CD4-positive, alpha-beta T cell treated with Interleukin-17A for 1 hour (primary cell): Measurements from ENCODE around the gene POLR1F.

ENCODE experiments used
- DNase-seq: peaks from one replicate; pipeline ENCODE4 v3.0.0-alpha.2; 2020

Gene POLR1F

DNA sequence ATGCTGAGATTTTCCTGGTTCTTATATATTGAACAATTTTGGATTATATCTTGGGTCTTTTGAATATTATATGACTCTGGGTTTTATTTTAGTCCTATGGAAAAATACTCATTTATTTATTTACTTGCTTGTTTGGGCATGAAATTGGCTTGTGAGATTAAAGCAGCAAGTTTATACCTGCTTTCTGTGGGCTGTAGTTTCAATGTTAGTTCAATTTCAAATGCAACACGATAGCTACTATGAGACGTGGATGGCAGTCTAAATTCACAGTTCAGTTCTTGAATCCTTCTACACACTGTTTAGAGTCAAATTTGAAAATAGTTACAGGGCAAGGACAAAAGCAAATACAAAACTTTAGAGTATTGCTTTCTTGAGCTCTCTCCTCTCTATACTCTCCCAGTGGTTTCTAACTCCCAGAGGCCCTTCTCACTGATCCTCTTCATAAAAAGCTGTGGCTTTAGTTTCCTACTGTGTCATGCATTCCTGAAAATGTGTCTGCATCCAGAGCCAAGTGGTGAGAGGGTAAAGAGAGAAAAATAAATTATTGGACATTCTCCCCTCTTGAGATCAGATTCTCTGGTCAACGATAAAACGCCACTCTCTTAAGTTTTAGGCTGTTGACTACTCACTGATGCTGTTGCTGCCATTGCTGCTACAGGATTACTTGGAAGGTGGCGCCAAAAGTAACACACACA lies 34.4 kb downstream of the POLR1F start:
- no peak for DNase-seq

DNA sequence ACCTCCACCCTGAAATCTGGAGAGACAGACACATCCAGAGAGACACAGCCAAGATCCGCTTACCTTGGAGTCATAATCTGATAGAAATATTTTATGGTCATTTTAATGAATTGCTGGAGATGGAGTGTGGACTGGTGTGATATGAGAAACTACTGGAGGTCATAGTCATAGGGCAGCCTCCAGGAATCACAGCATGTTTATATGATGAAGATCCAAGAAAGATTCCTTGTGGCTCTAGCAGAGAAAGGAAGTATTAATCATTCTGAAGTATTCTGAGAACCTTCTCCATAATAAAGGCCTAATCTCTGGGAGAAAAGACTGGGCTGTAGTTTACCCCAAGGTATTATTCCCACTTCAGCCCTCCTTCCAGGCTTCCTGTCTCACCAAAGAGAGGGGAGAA lies 38.0 kb downstream of the POLR1F start:
- no peak for DNase-seq

DNA sequence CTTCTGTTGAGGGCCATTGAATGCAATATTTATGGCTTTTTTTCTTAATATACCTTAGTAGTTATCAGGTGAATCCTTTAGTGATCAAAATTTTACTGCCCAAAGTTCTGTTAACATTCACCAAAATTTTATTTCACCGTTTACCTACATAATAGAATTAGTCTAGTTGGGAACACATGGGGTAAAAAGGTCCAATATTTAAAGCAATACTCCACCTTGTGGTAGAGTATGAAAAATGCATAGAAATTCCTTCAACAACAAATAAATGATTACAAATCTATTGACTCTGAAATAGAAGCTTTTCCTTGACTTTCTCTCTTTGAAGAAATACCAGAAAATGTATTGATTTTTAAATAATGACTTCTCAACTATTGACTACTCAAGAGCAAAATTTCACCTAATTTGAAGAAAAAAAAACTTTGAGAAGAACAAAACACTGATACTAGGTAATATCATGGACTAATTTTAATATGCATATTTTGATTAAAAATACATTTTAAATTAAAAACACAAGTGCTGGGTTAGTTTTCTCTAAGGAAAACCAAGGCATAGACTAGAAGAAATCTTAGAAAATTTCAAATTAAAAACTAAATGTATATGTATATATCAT lies 43.3 kb downstream of the POLR1F start:
- peak; percentile 34 for DNase-seq

DNA sequence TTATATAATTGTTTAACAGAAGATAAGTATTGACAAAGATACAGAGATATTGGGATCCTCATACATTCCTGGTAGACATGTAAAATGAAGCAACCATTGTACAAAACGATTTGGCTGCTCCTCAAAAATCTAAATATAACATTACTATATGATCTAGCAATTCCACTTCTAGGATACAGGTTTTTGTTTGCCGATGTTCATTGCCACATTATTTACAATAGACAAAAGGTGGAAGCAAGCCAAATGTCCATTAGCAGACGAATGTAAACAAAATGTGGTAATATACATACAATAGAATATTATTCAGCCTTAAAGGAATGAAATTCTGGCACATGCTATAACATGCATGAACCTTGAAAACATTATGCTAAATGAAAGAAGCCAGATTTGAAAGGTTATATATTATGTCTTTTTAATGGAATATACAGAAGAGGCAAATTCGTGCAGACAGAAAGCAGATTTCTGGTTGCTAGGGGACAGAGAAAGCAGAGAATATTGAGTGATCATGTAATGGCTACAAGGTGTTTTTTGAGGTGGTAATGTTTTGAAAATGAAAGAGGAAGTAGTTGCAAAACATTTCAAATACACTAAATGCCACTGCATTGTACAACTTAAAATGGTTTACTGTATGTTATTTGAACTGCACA lies 44.9 kb downstream of the POLR1F start:
- no peak for DNase-seq

GRCh38 chr7:19648791-19649190 lies 60.0 kb downstream of the POLR1F start:
- DNase-seq: no peak
